KG1 (cell line): ENCODE measurements around the gene MYLK3.

Source experiments
- DNase-seq: peaks from one replicate; lab custom pipeline; 2025; lab: John Stamatoyannopoulos, UW

MYLK3 gene

GRCh38 chr16:46727184-46727583 lies 21.0 kb downstream of the MYLK3 start:
- DNase-seq: no peak

- no peak for DNase-seq
These were observed 26.3 kb downstream of the MYLK3 start for GRCh38 chr16:46721885-46722284.

GRCh38 chr16:46720619-46721018 lies 27.5 kb downstream of the MYLK3 start:
- no peak for DNase-seq

GRCh38 chr16:46719528-46719927 lies 28.6 kb downstream of the MYLK3 start:
- no peak for DNase-seq

- DNase-seq: no peak
These were observed 29.9 kb downstream of the MYLK3 start for GRCh38 chr16:46718214-46718613.

- DNase-seq: no peak
These were observed 30.5 kb downstream of the MYLK3 start for GRCh38 chr16:46717692-46718091.

- DNase-seq: no peak
These were observed 32.3 kb downstream of the MYLK3 start for GRCh38 chr16:46715769-46716305.

GRCh38 chr16:46714797-46715591 lies 33.1 kb downstream of the MYLK3 start:
- no peak for DNase-seq

- no peak for DNase-seq
These were observed 34.5 kb downstream of the MYLK3 start for GRCh38 chr16:46713634-46714033.

GRCh38 chr16:46712911-46713310 lies 35.2 kb downstream of the MYLK3 start:
- DNase-seq: no peak

GRCh38 chr16:46711106-46712058 lies 36.8 kb downstream of the MYLK3 start:
- DNase-seq: no peak

- no peak for DNase-seq
These were observed 38.6 kb downstream of the MYLK3 start for GRCh38 chr16:46709469-46710005.

- no peak for DNase-seq
These were observed 41.5 kb downstream of the MYLK3 start for GRCh38 chr16:46706642-46707041.

GRCh38 chr16:46702030-46702429 lies 46.1 kb downstream of the MYLK3 start:
- no peak for DNase-seq

GRCh38 chr16:46701615-46702014 lies 46.5 kb downstream of the MYLK3 start:
- DNase-seq: no peak

- DNase-seq: no peak
These were observed 48.1 kb downstream of the MYLK3 start for GRCh38 chr16:46700048-46700447.

GRCh38 chr16:46696957-46697356 lies 51.2 kb downstream of the MYLK3 start:
- no peak for DNase-seq

- no peak for DNase-seq
These were observed 52.2 kb downstream of the MYLK3 start for GRCh38 chr16:46695937-46696336.

GRCh38 chr16:46693598-46693997 lies 54.5 kb downstream of the MYLK3 start:
- no peak for DNase-seq

- DNase-seq: no peak
These were observed 56.4 kb downstream of the MYLK3 start for GRCh38 chr16:46691726-46692125.

- DNase-seq: no peak
These were observed 57.6 kb downstream of the MYLK3 start for GRCh38 chr16:46690281-46691178.
